Fibroblast of lung (primary cell): ENCODE results near the gene TMTC2. TPM values are rescaled to one million over a fixed set of nuclear protein-coding genes. Genes with fewer than 3 reads are reported as not detected.

Source experiments
- DNase-seq, 2 donors: peaks; one replicate each; pipeline versions ENCODE4 v3.0.0 to v3.0.0-alpha.2; 2010; ENCODE audit warnings: low read depth in 2 of 2
- H2AFZ ChIP-seq: 2 replicates; pipeline ENCODE4 v1.5.1; 2012; ENCODE audit warnings: low read length, control low read depth, inconsistent platforms
- H3K27ac ChIP-seq: 2 replicates; pipeline ENCODE4 v1.5.1; 2011; ENCODE audit warnings: low read length, control low read depth; ENCODE audit not compliant: insufficient read depth
- H3K27me3 ChIP-seq: 2 replicates; pipeline ENCODE4 v1.5.1; 2011; ENCODE audit warnings: mild to moderate bottlenecking, low read length; ENCODE audit not compliant: control insufficient read depth, insufficient read depth
- H3K36me3 ChIP-seq: 2 replicates; pipeline ENCODE4 v1.5.1; 2011; ENCODE audit warnings: low read length; ENCODE audit not compliant: control insufficient read depth, insufficient read depth
- H3K4me1 ChIP-seq: 2 replicates; pipeline ENCODE4 v1.5.1; 2011; ENCODE audit warnings: low read length; ENCODE audit not compliant: control insufficient read depth, insufficient read depth; ENCODE audit errors: extremely low read depth
- H3K4me2 ChIP-seq: 2 replicates; pipeline ENCODE4 v1.5.1; 2011; ENCODE audit warnings: low read length, control low read depth; ENCODE audit not compliant: insufficient read depth; ENCODE audit errors: extremely low read depth
- H3K4me3 ChIP-seq, 4 experiments: fragments of 200-600 bp in 1 of 4; sonication (generic) in 1 of 4; replicated peaks in 1 of 4; 2 replicates each; pipeline ENCODE4 v1.5.1; 2011 to 2016; ENCODE audit warnings: low read length in 4 of 4, low read depth in 3 of 4, mild to moderate bottlenecking in 3 of 4, control low read depth in 2 of 4, inconsistent platforms in 1 of 4, mixed read lengths in 1 of 4; ENCODE audit not compliant: insufficient read depth in 1 of 4; ENCODE audit errors: control extremely low read depth in 1 of 4
- H3K79me2 ChIP-seq: 2 replicates; pipeline ENCODE4 v1.5.1; 2012; ENCODE audit warnings: mild to moderate bottlenecking, low read length, inconsistent platforms; ENCODE audit not compliant: control insufficient read depth, insufficient read depth
- H3K9ac ChIP-seq: 2 replicates; pipeline ENCODE4 v1.5.1; 2011; ENCODE audit warnings: mild to moderate bottlenecking, low read length, control low read depth; ENCODE audit not compliant: insufficient read depth
- H3K9me3 ChIP-seq: 2 replicates; pipeline ENCODE4 v1.5.1; 2012; ENCODE audit warnings: low read depth, low read length; ENCODE audit not compliant: control insufficient read depth, insufficient read depth
- H4K20me1 ChIP-seq: 2 replicates; pipeline ENCODE4 v1.5.1; 2011; ENCODE audit warnings: low read length; ENCODE audit not compliant: control insufficient read depth, insufficient read depth; ENCODE audit errors: extremely low read depth
- EZH2 ChIP-seq: IDR thresholded peaks from 2 replicates; pipeline ENCODE4 v1.5.1; 2012; ENCODE audit warnings: low read length, control low read depth, mild to moderate bottlenecking; ENCODE audit errors: missing control alignments
- polyA plus RNA-seq, 2 donors: library from polyadenylated mRNA; depleted of rRNA in 1 of 2; stranded (reverse) in 1 of 2; unstranded in 1 of 2; fragments of >200 nt; gene quantifications; 2 replicates each; pipeline ENCODE4 v1.2.1, GENCODE V29; 2011 to 2012; ENCODE audit warnings: missing spikeins in 1 of 2
- total RNA-seq: library from RNA; depleted of rRNA; stranded (reverse); fragments of >200 nt; gene quantifications from 2 replicates; pipeline ENCODE4 v1.2.1, GENCODE V29; 2014
- TF ChIP-seq, protein P1 (sequence below), 2 donors: IDR thresholded peaks in 1 of 2; conservative IDR thresholded peaks in 1 of 2; 1 replicate in 1 of 2; 2 replicates in 1 of 2; pipeline ENCODE4 v1.5.1; 2011 to 2012; ENCODE audit warnings: low read length in 2 of 2, control low read depth in 1 of 2, inconsistent platforms in 1 of 2, low read depth in 1 of 2, mild to moderate bottlenecking in 1 of 2

TMTC2 gene
- total and polyA plus RNA-seq, 2 donors (not counting 1 experiment from before 2014, with no cell fraction given), result 3.5 to 9.7 TPM

DNA sequence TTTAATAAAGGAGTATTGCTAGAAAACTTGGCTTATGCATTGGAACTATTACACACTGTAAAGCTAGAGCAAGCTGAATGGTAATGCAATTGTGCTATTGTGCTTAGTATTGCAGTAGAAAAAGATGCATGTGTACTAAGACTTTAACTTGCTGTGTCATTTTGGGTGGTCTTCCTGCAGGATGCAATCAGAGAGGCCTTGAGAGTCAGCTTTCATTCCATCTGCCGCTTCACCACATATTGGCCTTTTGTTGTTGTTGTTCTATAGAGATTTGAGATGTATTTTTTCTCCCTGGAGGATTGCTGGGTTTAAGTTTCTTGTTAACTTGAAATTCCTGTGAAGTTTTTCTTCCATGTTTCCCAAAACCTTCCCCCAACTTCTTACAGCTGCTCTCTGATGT is 449.7 kb downstream of the TMTC2 start:
- H3K27me3 ChIP-seq, result no peaks in the 10 kb centered on the region
- no peak overlapping the region for H3K9ac ChIP-seq
- no peaks in the 10 kb centered on the region for H3K36me3 ChIP-seq
- no peaks in the 10 kb centered on the region for H4K20me1 ChIP-seq
- H3K4me2 ChIP-seq, result no peak overlapping the region
- no peak overlapping the region for H2AFZ ChIP-seq
- no peaks in the 10 kb centered on the region for H3K9me3 ChIP-seq
- H3K4me1 ChIP-seq, result no peaks in the 10 kb centered on the region
- DNase-seq, result no peak
- no peak overlapping the region for H3K27ac ChIP-seq
- no peak overlapping the region for H3K4me3 ChIP-seq
- no peak for TF ChIP-seq EZH2
- TF ChIP-seq, protein P1, sequence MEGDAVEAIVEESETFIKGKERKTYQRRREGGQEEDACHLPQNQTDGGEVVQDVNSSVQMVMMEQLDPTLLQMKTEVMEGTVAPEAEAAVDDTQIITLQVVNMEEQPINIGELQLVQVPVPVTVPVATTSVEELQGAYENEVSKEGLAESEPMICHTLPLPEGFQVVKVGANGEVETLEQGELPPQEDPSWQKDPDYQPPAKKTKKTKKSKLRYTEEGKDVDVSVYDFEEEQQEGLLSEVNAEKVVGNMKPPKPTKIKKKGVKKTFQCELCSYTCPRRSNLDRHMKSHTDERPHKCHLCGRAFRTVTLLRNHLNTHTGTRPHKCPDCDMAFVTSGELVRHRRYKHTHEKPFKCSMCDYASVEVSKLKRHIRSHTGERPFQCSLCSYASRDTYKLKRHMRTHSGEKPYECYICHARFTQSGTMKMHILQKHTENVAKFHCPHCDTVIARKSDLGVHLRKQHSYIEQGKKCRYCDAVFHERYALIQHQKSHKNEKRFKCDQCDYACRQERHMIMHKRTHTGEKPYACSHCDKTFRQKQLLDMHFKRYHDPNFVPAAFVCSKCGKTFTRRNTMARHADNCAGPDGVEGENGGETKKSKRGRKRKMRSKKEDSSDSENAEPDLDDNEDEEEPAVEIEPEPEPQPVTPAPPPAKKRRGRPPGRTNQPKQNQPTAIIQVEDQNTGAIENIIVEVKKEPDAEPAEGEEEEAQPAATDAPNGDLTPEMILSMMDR (conservative IDR thresholded peaks at IDR 0.05 in 1 of 2, IDR thresholded peaks at IDR 0.05 in 1 of 2; ENCODE audit: low read depth in 1 of 2, low read length in 2 of 2), result no peak
- no peaks in the 10 kb centered on the region for H3K79me2 ChIP-seq

DNA sequence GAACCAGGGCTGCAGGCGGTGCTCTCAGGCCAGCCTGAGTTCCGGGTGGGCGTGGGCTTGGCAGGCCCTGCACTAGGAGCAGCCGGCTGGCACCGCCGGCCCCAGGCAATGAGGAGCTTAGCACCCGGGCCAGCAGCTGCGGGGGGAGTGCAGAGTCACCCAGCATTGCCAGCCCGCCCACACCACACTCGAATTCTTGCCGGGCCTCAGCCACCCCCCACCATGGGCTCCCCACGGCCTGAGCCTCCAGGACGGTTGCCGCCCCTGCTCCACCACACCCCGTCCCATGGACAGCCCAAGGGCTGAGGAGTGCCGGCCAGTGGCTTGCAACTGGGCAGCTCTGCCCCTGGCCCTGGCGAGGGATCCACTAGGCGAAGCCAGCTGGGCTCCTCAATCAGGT is 453.4 kb downstream of the TMTC2 start:
- Histone ChIP-seq H3K4me3 (no peak overlapping the region), H3K4me2 (no peak overlapping the region), H3K27me3 (no peaks in the 10 kb centered on the region), H3K36me3 (no peaks in the 10 kb centered on the region), H3K4me1 (no peaks in the 10 kb centered on the region), H4K20me1 (no peaks in the 10 kb centered on the region), H3K9ac (no peak overlapping the region), H3K27ac (no peak overlapping the region), H3K9me3 (no peaks in the 10 kb centered on the region), H2AFZ (no peak overlapping the region), H3K79me2 (no peaks in the 10 kb centered on the region)
- TF ChIP-seq, protein P1 (conservative IDR thresholded peaks at IDR 0.05 in 1 of 2, IDR thresholded peaks at IDR 0.05 in 1 of 2; ENCODE audit: low read depth in 1 of 2, low read length in 2 of 2), result no peak
- no peak for TF ChIP-seq EZH2
- no peak for DNase-seq

DNA sequence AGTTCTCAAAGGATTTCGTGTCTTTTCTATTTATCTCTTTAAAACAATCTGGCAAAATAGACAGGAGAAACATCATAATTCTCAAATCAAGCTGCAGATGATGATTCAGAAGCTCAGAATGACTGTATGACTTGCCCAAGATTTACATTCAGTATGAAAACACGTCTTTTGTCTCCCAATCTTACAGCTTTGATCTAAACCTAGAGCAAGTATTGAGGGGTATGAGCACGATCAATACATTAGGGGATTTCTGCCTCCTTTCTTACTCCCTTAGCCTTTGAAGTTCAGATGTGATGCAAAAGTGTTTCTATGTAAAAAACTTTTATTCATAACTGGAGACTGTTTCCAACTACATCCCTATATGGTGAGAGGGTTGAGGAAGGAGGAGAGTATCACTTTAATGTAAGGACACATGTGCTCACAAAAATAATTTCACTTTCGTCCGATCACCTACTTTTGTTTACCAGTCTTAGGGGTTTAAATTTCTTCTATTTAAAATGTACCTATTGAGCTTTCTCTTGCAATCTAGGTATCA is 454.8 kb downstream of the TMTC2 start:
- H3K9ac ChIP-seq, result no peak overlapping the region
- H2AFZ ChIP-seq, result no peak overlapping the region
- DNase-seq, result no peak
- H3K27me3 ChIP-seq, result no peaks in the 10 kb centered on the region
- no peak for TF ChIP-seq EZH2
- TF ChIP-seq, protein P1 (conservative IDR thresholded peaks at IDR 0.05 in 1 of 2, IDR thresholded peaks at IDR 0.05 in 1 of 2; ENCODE audit: low read depth in 1 of 2, low read length in 2 of 2), result no peak
- H3K4me3 ChIP-seq, result no peak overlapping the region
- no peaks in the 10 kb centered on the region for H3K9me3 ChIP-seq
- H3K4me1 ChIP-seq, result no peaks in the 10 kb centered on the region
- no peaks in the 10 kb centered on the region for H3K36me3 ChIP-seq
- no peaks in the 10 kb centered on the region for H4K20me1 ChIP-seq
- no peak overlapping the region for H3K27ac ChIP-seq
- H3K79me2 ChIP-seq, result no peaks in the 10 kb centered on the region
- no peak overlapping the region for H3K4me2 ChIP-seq
